ENCODE measurements around the gene MRPL4. TPM values are rescaled to one million over a fixed set of nuclear protein-coding genes. Genes with fewer than 3 reads are reported as not detected.

The MRPL4 gene
- total and polyA plus RNA-seq, 10 of the 15 experiments (the other 5 are each of a cell fraction or from before 2014, with no cell fraction given): 0.79 to 221 (median 112) TPM

- intact Hi-C loops (cut with micrococcal nuclease; ENCODE audit: unreplicated experiment) (no loop called here), in situ Hi-C loops (cut with MboI) (no loop called here)
- BruUV-seq (replicated peaks): no TSS peak
- 74% methylated on average over 4 of the region's 4 CpGs for WGBS (ENCODE audit: insufficient coverage, insufficient replicate concordance, low lambda C conversion rate, missing lambda C conversion rate)
- Histone ChIP-seq H3K4me1 (ENCODE audit: control insufficient read depth, insufficient read depth, low read length) (no peaks in the 10 kb centered on the region), H3K9ac (ENCODE audit: control insufficient read depth, insufficient read depth, low read length) (no peak overlapping the region), H3K27me3 (replicated peaks in 1 of 2; ENCODE audit: control insufficient read depth in 2 of 2, insufficient read depth in 2 of 2, low read length in 1 of 2) (no peaks in the 10 kb centered on the region), H4K20me1 (ENCODE audit: control insufficient read depth, insufficient read depth) (no peaks in the 10 kb centered on the region), H3K27ac (ENCODE audit: control insufficient read depth, insufficient read depth) (no peak overlapping the region), H3K79me2 (ENCODE audit: control insufficient read depth, insufficient read depth, low read length) (no peaks in the 10 kb centered on the region), H3K36me3 (ENCODE audit: control insufficient read depth in 2 of 2, insufficient read depth in 2 of 2, low read length in 1 of 2) (no peaks in the 10 kb centered on the region), H3K4me2 (ENCODE audit: control insufficient read depth, insufficient read depth) (no peak overlapping the region), H3K9me3 (replicated peaks; ENCODE audit: control insufficient read depth, insufficient read depth, low read length) (peaks cover 3% of the 10 kb centered on the region; the same call in 1 of the 3 replicates), H3K4me3 (no peak overlapping the region), H2AFZ (ENCODE audit: control insufficient read depth, low read depth, low read length) (no peak overlapping the region)
- SMC1A ChIA-PET (ENCODE audit: uncharacterized antibody, unreplicated experiment): no interaction called here
- TF ChIP-seq ZSCAN29 (IDR thresholded peaks at IDR 0.05): no peak
- TF ChIP-seq WRNIP1 (IDR thresholded peaks at IDR 0.05; ENCODE audit: borderline replicate concordance, low read depth, low read length): no peak
- no peak for TF ChIP-seq RCOR1 (conservative IDR thresholded peaks at IDR 0.05; ENCODE audit: low read depth, low read length)
- TF ChIP-seq HSF1 (IDR thresholded peaks at IDR 0.05; ENCODE audit: low read depth, low read length): no peak
- TF ChIP-seq SPI1 (IDR thresholded peaks at IDR 0.05; ENCODE audit: borderline replicate concordance, insufficient read depth, low read depth, low read length): no peak
- TF ChIP-seq HDGF (IDR thresholded peaks at IDR 0.05): no peak
- TF ChIP-seq POU2F2 (IDR thresholded peaks at IDR 0.05; ENCODE audit: borderline replicate concordance, low read depth, low read length): no peak
- TF ChIP-seq NFYA (IDR thresholded peaks at IDR 0.05; ENCODE audit: borderline replicate concordance, low read depth, low read length): no peak
- TF ChIP-seq USF1 (IDR thresholded peaks at IDR 0.05; ENCODE audit: borderline replicate concordance, extremely low read length, insufficient read depth, low read depth, low read length): no peak
- TF ChIP-seq ZNF217 (IDR thresholded peaks at IDR 0.05): no peak
- no peak for TF ChIP-seq TCF7 (IDR thresholded peaks at IDR 0.05; ENCODE audit: borderline replicate concordance)
- no peak for TF ChIP-seq KDM1A (IDR thresholded peaks at IDR 0.05; ENCODE audit: borderline replicate concordance)
- no peak for TF ChIP-seq PML (IDR thresholded peaks at IDR 0.05; ENCODE audit: low read length)
- no peak for TF ChIP-seq TARDBP (IDR thresholded peaks at IDR 0.05; ENCODE audit: borderline replicate concordance)
- TF ChIP-seq ZBTB40 (IDR thresholded peaks at IDR 0.05; ENCODE audit: borderline replicate concordance): no peak
- no peak for TF ChIP-seq TBL1XR1 (IDR thresholded peaks at IDR 0.05; ENCODE audit: low read depth, low read length)
- no peak for TF ChIP-seq NR2C2 (IDR thresholded peaks at IDR 0.05; ENCODE audit: borderline replicate concordance, control insufficient read depth, insufficient read length, low read depth)
- TF ChIP-seq CBFB (IDR thresholded peaks at IDR 0.05; ENCODE audit: low read depth): no peak
- TF ChIP-seq MEF2A (IDR thresholded peaks at IDR 0.05; ENCODE audit: insufficient read depth, low read depth, low read length): no peak
- RAD21 ChIA-PET (ENCODE audit: unreplicated experiment): no interaction called here
- CTCF ChIA-PET: interaction anchor here (1.2 to 1.5 kb wide), 2 partner anchors 9 to 39 kb away, joined by 3 to 5 read pairs; no protein-coding TSS in a partner anchor
- POLR2A ChIA-PET: no interaction called here
- FAIRE-seq: no peak
- no peak for DNase-seq (ENCODE audit: low read depth, low spot score)
- ATAC-seq: no peak
Measured at GRCh38 chr19:10211061-10211460, 41.0 kb upstream of the MRPL4 start.

Data from GM12878 (cell line).